SJSA1 (cell line): ENCODE measurements around the gene HOXD8. TPM values are rescaled to one million over a fixed set of nuclear protein-coding genes. Genes with fewer than 3 reads are reported as not detected.

Source experiments
- DNase-seq, 2 experiments: peaks; one replicate each; pipeline ENCODE4 v3.0.0-alpha.2; 2015 to 2020; ENCODE audit warnings: low spot score in 2 of 2, low read depth in 1 of 2
- H3K27ac ChIP-seq: fragments of 250-450 bp; sonication (Bioruptor Pico); 2 replicates; pipeline ENCODE4 v1.5.1; 2020; ENCODE audit warnings: mild to moderate bottlenecking, moderate library complexity
- H3K27me3 ChIP-seq: fragments of 250-450 bp; sonication (Bioruptor Pico); replicated peaks from 2 replicates; pipeline ENCODE4 v1.5.1; 2020; ENCODE audit warnings: mild to moderate bottlenecking, moderate library complexity
- H3K36me3 ChIP-seq: fragments of 250-450 bp; sonication (Bioruptor Pico); 2 replicates; pipeline ENCODE4 v1.5.1; 2020; ENCODE audit warnings: mild to moderate bottlenecking
- H3K4me1 ChIP-seq: fragments of 250-450 bp; sonication (Bioruptor Pico); replicated peaks from 2 replicates; pipeline ENCODE4 v1.6.1; 2021; ENCODE audit warnings: mild to moderate bottlenecking
- H3K4me3 ChIP-seq: fragments of 250-450 bp; sonication (Bioruptor Pico); 2 replicates; pipeline ENCODE4 v1.5.1; 2020; ENCODE audit warnings: mild to moderate bottlenecking
- H3K9me3 ChIP-seq: fragments of 250-450 bp; sonication (Bioruptor Pico); replicated peaks from 2 replicates; pipeline ENCODE4 v1.5.1; 2020; ENCODE audit warnings: mild to moderate bottlenecking
- total RNA-seq: library from RNA; depleted of rRNA; stranded (reverse); fragments of >200 nt; shearing (Covaris generic); gene quantifications from 2 replicates; pipeline ENCODE4 v1.2.3, GENCODE V29; 2014; rRNA removed

The HOXD8 gene
- total RNA-seq, result 13.0 and 16.8 TPM in 2 replicates

- Histone ChIP-seq H3K4me1 (peaks cover 12% of the 10 kb centered on the region), H3K36me3 (peaks cover 8% of the 10 kb centered on the region), H3K27me3 (no peaks in the 10 kb centered on the region), H3K9me3 (no peaks in the 10 kb centered on the region), H3K27ac (peak within 1 kb of the TSS; percentile 71), H3K4me3 (peak within 1 kb of the TSS; percentile 90)
- DNase-seq, result peak; percentile 83 to 84
Measured at GRCh38 chr2:176128982-176129796, at the start of gene HOXD8. Gene HOXD8, plus strand, starts transcription at chr2:176129705. Its CDS starts 662 bp downstream, at chr2:176130367.

DNA sequence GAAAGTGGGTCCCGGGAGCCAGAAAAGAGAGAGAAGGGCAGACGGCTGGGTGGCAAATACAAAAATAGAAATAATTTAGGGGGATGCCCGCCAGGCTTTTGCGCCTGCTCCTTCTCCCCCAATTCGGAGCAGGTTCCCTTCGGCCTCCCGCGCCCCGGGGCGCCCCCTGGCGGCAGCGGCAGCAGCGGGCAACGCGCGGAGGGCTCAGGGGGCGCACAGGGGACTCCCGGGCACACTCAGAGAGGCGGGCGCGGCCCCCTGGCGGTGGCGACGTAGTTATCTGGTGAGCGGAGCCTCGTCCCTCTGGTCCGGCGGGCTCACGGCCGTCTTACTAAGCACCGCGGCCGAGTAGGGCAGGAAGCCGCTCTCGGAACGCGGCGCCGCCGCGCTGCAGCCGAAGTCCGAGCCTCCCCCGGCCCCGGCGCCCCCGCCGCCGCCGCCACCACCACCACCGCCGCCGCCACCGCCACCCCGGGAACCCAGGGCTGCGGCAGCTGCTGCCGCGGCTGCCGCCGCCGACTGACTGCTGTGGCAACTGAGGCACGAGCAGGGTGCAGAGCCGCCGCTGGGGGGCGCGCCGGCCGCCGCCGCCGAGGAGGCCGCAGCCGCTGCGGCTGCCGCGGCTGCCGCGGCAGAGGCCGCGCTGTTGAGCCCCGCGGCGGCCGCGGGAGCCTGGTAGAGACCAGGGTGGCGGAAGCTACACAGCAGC lies 49.5 kb upstream of the HOXD8 start:
- Histone ChIP-seq H3K4me1 (peaks cover 13% of the 10 kb centered on the region), H3K27ac (no peak overlapping the region), H3K36me3 (no peaks in the 10 kb centered on the region), H3K4me3 (peak overlapping the region; percentile 17), H3K9me3 (peaks cover 31% of the 10 kb centered on the region), H3K27me3 (peaks cover 88% of the 10 kb centered on the region)
- DNase-seq, result peak; percentile 65 to 78

GRCh38 chr2:176080540-176081375 lies 48.7 kb upstream of the HOXD8 start:
- Histone ChIP-seq H3K36me3 (no peaks in the 10 kb centered on the region), H3K27me3 (peaks cover 90% of the 10 kb centered on the region), H3K9me3 (peaks cover 31% of the 10 kb centered on the region), H3K4me1 (peaks cover 13% of the 10 kb centered on the region), H3K27ac (no peak overlapping the region), H3K4me3 (peak overlapping the region; percentile 17)
- DNase-seq, result no peak

DNA sequence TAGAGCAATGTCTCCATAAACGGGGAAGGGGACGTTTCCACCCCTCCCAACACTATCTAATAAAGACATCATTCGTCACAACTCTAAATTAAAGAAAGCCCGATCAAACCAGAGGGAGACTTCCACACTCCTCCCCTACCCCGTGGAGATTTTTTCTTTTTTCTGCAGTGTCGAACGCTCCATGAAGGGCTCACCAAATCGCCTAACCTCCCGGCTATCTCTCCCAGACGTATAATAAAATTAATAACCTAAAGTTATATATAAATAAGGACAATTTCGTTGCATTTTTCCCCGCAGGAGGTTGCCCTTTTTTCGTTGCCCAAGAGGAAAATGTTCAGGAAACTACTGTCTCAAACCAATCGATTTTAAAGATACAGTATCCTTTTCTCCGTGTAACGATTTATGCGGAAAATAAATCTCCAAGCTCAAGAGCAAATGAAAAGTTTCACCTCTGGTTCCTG lies 48.1 kb upstream of the HOXD8 start:
- peaks cover 31% of the 10 kb centered on the region for H3K9me3 ChIP-seq
- DNase-seq, result no peak
- no peak overlapping the region for H3K27ac ChIP-seq
- H3K4me1 ChIP-seq, result peaks cover 13% of the 10 kb centered on the region
- H3K27me3 ChIP-seq, result peaks cover 89% of the 10 kb centered on the region
- H3K4me3 ChIP-seq, result no peak overlapping the region
- no peaks in the 10 kb centered on the region for H3K36me3 ChIP-seq

DNA sequence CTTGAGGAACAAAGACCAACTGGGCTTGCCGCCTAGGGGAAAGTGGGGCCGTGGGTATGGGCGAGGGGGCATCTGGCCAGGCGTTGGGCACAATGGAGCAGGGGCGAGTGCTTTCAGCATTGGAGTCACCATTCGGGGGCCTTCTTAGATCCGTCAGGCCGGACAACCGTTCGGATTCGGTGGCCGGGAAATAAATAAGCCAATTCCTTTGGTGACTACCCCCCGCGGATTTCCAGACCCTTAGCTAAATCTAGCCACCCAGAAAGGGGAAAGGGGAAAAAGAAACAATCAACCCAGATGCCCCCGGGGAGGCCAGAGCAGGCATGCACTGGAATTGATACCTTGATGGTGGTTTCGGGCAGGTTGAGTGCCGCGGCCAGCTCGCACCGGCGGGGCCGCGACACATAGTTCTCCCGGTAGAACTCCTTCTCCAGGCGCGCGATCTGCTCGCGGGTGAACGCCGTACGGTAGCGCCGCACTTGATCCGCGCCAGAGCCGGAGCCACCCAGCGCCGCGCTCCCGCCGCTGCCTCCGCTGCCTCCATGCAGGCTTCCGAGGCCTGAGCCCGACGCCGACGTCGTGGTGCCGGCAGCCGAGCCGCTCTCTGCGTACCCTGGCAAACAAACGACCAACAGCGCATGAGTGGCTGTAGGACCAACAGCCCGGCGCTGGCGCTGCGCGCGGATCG lies 47.5 kb upstream of the HOXD8 start:
- Histone ChIP-seq H3K36me3 (no peaks in the 10 kb centered on the region), H3K4me1 (peaks cover 13% of the 10 kb centered on the region), H3K27ac (no peak overlapping the region), H3K27me3 (peaks cover 89% of the 10 kb centered on the region), H3K9me3 (peaks cover 31% of the 10 kb centered on the region), H3K4me3 (no peak overlapping the region)
- DNase-seq, result no peak

DNA sequence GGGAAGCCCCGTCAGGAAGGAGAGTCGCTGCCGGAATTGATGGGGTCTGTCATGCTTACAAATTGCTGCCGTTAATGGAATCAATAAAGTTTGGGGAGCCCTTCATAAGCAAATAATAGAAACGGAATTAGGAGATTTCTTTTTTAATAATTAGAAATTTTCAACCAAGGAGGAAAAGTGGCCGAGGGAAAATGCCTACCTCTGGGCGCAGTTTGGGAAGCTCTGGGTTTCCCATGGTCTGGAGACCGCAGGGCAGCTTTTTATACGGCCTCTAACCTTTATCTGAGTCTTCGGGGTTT lies 47.0 kb upstream of the HOXD8 start:
- Histone ChIP-seq H3K27me3 (peaks cover 89% of the 10 kb centered on the region), H3K4me3 (no peak overlapping the region), H3K27ac (no peak overlapping the region), H3K36me3 (no peaks in the 10 kb centered on the region), H3K4me1 (peaks cover 13% of the 10 kb centered on the region), H3K9me3 (peaks cover 31% of the 10 kb centered on the region)
- DNase-seq, result no peak

DNA sequence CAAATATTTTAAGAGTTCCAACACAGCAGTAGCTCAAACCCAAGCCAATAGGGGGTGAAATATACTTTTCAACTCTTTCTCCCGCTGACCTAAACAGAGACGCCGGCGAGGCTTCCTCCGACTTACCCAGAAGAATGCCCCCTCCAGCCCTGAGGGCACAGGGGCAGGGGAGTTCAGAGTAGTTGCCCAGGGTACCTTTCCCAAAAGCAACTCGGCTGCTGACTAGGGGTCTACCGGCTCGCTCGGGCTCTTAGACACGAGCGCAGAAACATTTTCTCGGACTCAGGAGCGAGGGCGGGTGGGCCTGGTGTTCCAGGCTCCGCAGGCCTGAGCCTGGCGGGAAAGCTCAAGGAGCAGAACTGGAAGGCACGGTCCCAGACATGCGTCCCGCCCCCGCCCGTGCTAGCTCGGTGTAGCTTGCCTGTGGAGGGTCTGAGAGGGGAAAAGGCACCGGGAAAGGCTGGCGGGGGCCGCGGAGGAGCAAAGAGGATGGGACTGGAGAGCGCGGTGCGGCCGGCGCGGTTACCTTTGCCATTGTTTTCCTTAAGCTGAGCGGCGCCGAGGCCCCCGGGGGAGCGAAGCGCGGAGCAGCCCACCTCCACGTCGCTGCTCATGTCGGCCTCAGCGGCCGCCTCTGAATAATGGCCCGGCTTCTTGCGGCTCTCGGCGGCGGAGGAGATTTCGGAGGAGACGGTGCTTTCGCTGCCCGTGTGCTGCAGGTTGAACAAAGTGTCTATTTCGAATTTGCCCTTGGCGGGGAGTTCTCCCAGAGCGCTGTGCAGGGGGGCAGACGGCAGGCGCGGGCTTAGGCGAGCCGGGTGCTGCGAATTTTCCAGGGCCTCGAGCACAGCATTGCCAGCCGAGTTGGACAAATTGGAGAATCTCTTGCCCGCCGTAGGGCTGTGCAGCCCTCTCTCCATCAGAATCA lies 46.4 kb upstream of the HOXD8 start:
- DNase-seq, result no peak
- Histone ChIP-seq H3K4me3 (no peak overlapping the region), H3K27me3 (peaks cover 92% of the 10 kb centered on the region), H3K9me3 (peaks cover 31% of the 10 kb centered on the region), H3K36me3 (no peaks in the 10 kb centered on the region), H3K27ac (no peak overlapping the region), H3K4me1 (peaks cover 13% of the 10 kb centered on the region)

- no peak within 1 kb of the TSS for H3K4me3 ChIP-seq
- DNase-seq, result no peak
- H3K27me3 ChIP-seq, result peaks cover 92% of the 10 kb centered on the region
- no peak within 1 kb of the TSS for H3K27ac ChIP-seq
- H3K4me1 ChIP-seq, result peaks cover 18% of the 10 kb centered on the region
- H3K36me3 ChIP-seq, result no peaks in the 10 kb centered on the region
- H3K9me3 ChIP-seq, result peaks cover 31% of the 10 kb centered on the region
Measured at GRCh38 chr2:176083796-176084261, 45.7 kb upstream of the HOXD8 start, which contains the start of gene EVX2. Gene EVX2, minus strand, starts transcription at chr2:176083962. Its CDS starts 186 bp downstream, at chr2:176083776.

GRCh38 chr2:176084611-176085119 lies 44.8 kb upstream of the HOXD8 start:
- H3K9me3 ChIP-seq, result peaks cover 26% of the 10 kb centered on the region
- no peak overlapping the region for H3K27ac ChIP-seq
- no peaks in the 10 kb centered on the region for H3K36me3 ChIP-seq
- no peak for DNase-seq
- no peak overlapping the region for H3K4me3 ChIP-seq
- H3K27me3 ChIP-seq, result peaks cover 92% of the 10 kb centered on the region
- peaks cover 13% of the 10 kb centered on the region for H3K4me1 ChIP-seq

- Histone ChIP-seq H3K4me1 (peaks cover 9% of the 10 kb centered on the region), H3K36me3 (no peaks in the 10 kb centered on the region), H3K27ac (no peak overlapping the region), H3K9me3 (peaks cover 26% of the 10 kb centered on the region), H3K27me3 (peaks cover 95% of the 10 kb centered on the region), H3K4me3 (no peak overlapping the region)
- peak in 1 of 2 experiments; percentile 25 for DNase-seq
Measured at GRCh38 chr2:176085120-176085788, 44.3 kb upstream of the HOXD8 start.

DNA sequence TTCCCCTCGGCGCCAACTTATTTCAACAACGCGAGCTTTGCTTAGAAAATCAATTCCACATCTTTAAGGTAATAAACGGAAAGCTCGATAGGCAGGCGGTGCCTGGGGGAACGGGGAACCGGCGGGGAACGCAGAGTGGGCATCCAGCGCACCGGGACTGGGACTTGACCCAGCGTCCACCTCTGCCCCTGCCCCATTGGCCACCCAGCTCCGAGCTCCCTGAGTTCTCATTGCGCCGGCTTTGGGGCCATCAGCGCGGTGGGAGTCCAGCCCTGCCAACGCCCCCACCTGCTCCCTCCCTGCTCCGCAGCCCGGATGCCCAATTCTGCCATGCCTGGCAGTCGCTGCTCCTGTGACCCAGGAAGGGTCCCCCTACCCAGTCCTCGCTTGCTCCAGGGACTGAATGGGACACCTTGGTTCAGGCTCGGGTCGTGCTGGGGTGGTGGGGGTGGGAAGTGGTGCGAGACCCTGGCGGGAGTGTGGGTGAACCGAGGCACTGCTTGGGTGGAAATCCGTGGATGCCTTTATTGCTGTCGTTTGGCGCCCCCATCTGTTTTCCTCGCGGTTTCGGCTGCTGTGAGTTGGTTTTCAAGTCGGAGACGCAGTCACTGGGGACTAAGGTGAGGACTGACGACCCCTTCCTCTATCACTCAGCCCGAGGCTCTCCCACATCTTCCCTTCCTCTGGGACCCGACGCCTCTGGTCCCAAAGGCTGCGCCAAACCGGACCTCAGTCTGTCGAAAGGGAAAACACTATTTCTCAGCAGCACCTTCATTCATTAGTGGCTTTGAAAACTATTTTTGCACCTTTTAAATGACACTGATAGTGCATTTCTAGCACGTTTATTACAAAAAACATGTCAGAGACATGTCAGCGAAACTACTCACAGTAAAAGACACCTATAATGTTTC lies 43.4 kb upstream of the HOXD8 start:
- DNase-seq, result peak in 1 of 2 experiments; percentile 42
- no peak overlapping the region for H3K4me3 ChIP-seq
- H3K4me1 ChIP-seq, result peaks cover 4% of the 10 kb centered on the region
- H3K27me3 ChIP-seq, result peaks cover 94% of the 10 kb centered on the region
- H3K36me3 ChIP-seq, result no peaks in the 10 kb centered on the region
- no peak overlapping the region for H3K27ac ChIP-seq
- peaks cover 19% of the 10 kb centered on the region for H3K9me3 ChIP-seq
